K562 (cell line): ENCODE results near the gene RAB3D. TPM values are rescaled to one million over a fixed set of nuclear protein-coding genes. Genes with fewer than 3 reads are reported as not detected.

Experiments used
- ATF1 ChIP-seq, 2 experiments: fragments of 450-650 bp in 1 of 2; IDR thresholded peaks; 2 replicates each; pipeline ENCODE4 v1.6.1; 2016; ENCODE audit warnings: missing compliant biosample characterization in 1 of 2, missing genetic modification characterization in 1 of 2
- ATF7 ChIP-seq: fragments of 450-650 bp; IDR thresholded peaks from 2 replicates; pipeline ENCODE4 v1.7.1; 2014; ENCODE audit warnings: mild to moderate bottlenecking, moderate library complexity
- BCOR ChIP-seq: fragments of 450-650 bp; IDR thresholded peaks from 2 replicates; pipeline ENCODE4 v1.6.1; 2016
- CEBPB ChIP-seq: fragments of 450-650 bp; IDR thresholded peaks from 2 replicates; pipeline ENCODE4 v1.6.1; 2016; ENCODE audit warnings: missing genetic modification characterization, missing compliant biosample characterization
- CHCHD3 ChIP-seq: fragments of 250-450 bp; sonication (Bioruptor Pico); IDR thresholded peaks from 2 replicates; pipeline ENCODE4 v2.1.2; 2022; ENCODE audit warnings: mild to moderate bottlenecking
- CREM ChIP-seq: IDR thresholded peaks from 2 replicates; pipeline ENCODE4 v1.6.1; 2014; ENCODE audit warnings: antibody characterized with exemption, low read depth
- ELF1 ChIP-seq: fragments of 200-800 bp; sonication (Bioruptor generic); IDR thresholded peaks from 2 replicates; pipeline ENCODE4 v1.6.1; 2016; ENCODE audit warnings: missing genetic modification characterization, missing compliant biosample characterization
- HDAC8 ChIP-seq: fragments of 450-650 bp; IDR thresholded peaks from 2 replicates; pipeline ENCODE4 v1.6.1; 2016; ENCODE audit warnings: mild to moderate bottlenecking, missing genetic modification characterization, moderate library complexity, missing compliant biosample characterization
- JUND ChIP-seq, 2 experiments: IDR thresholded peaks; 2 replicates in 1 of 2; 3 replicates in 1 of 2; pipeline ENCODE4 v1.6.1; 2011; ENCODE audit warnings: borderline replicate concordance in 2 of 2, low read depth in 2 of 2, low read length in 2 of 2, improper control_type of control experiment in 1 of 2, missing biosample characterization in 1 of 2, missing genetic modification characterization in 1 of 2, missing genetic modification reagents in 1 of 2
- MAFG ChIP-seq: fragments of 450-650 bp; conservative IDR thresholded peaks from 2 replicates; pipeline ENCODE4 v1.6.1; 2016; ENCODE audit warnings: missing genetic modification characterization, missing compliant biosample characterization
- MCM3 ChIP-seq: fragments of 450-650 bp; IDR thresholded peaks from 2 replicates; pipeline ENCODE4 v1.6.1; 2016
- MIER1 ChIP-seq: fragments of 450-650 bp; IDR thresholded peaks from 2 replicates; pipeline ENCODE4 v1.6.1; 2016; ENCODE audit warnings: antibody characterized with exemption, mild to moderate bottlenecking, low read depth
- MLLT1 ChIP-seq, 2 experiments: fragments of 450-650 bp; IDR thresholded peaks; 2 replicates each; pipeline ENCODE4 v1.6.1; 2016
- NCOA6 ChIP-seq: fragments of 450-650 bp; IDR thresholded peaks from 2 replicates; pipeline ENCODE4 v1.6.1; 2017; ENCODE audit warnings: mild to moderate bottlenecking
- NR2C2 ChIP-seq, 2 experiments: fragments of 200-800 bp in 1 of 2; sonication (Bioruptor generic) in 1 of 2; sonication (generic) in 1 of 2; formaldehyde crosslinking in 1 of 2; IDR thresholded peaks; 2 replicates each; pipeline versions ENCODE4 v1.6.1 to v1.8.0; 2016 to 2022; ENCODE audit warnings: mild to moderate bottlenecking in 1 of 2, missing compliant biosample characterization in 1 of 2, missing genetic modification characterization in 1 of 2, missing genetic modification reagents in 1 of 2
- PKNOX1 ChIP-seq: fragments of 450-650 bp; IDR thresholded peaks from 2 replicates; pipeline ENCODE4 v1.6.1; 2016
- POLR2B ChIP-seq: fragments of 450-650 bp; IDR thresholded peaks from 2 replicates; pipeline ENCODE4 v1.6.1; 2018; ENCODE audit warnings: low read depth; ENCODE audit not compliant: partially characterized antibody
- RBM34 ChIP-seq: fragments of 200-400 bp; formaldehyde crosslinking; IDR thresholded peaks from 2 replicates; pipeline ENCODE4 v1.6.1; 2018; ENCODE audit warnings: low read length, borderline replicate concordance; ENCODE audit not compliant: insufficient read depth
- SMAD2 ChIP-seq: fragments of 150-350 bp; IDR thresholded peaks from 2 replicates; pipeline ENCODE4 v1.6.1; 2014; ENCODE audit warnings: low read depth, mild to moderate bottlenecking, low read length
- STAT5A ChIP-seq: IDR thresholded peaks from 2 replicates; pipeline ENCODE4 v1.6.1; 2012; ENCODE audit warnings: low read length, inconsistent platforms, borderline replicate concordance
- ZBTB26 ChIP-seq: fragments of 450-650 bp; formaldehyde crosslinking; IDR thresholded peaks from 2 replicates; pipeline ENCODE4 v1.4.0; 2022; ENCODE audit warnings: missing genetic modification characterization
- ZNF57 ChIP-seq: fragments of 450-650 bp; formaldehyde crosslinking; IDR thresholded peaks from 2 replicates; pipeline ENCODE4 v1.4.0; 2020; ENCODE audit warnings: mild to moderate bottlenecking, moderate library complexity
- ZNF589 ChIP-seq: fragments of 200-800 bp; sonication (Bioruptor generic); IDR thresholded peaks from 2 replicates; pipeline ENCODE4 v1.6.1; 2016; ENCODE audit warnings: low read depth, missing genetic modification characterization, missing compliant biosample characterization
- ZNF639 ChIP-seq, 2 experiments: fragments of 200-800 bp in 1 of 2; sonication (Bioruptor generic) in 1 of 2; sonication (generic) in 1 of 2; formaldehyde crosslinking in 1 of 2; IDR thresholded peaks in 1 of 2; conservative IDR thresholded peaks in 1 of 2; 2 replicates each; pipeline versions ENCODE4 v1.5.0 to v1.6.1; 2016 to 2020; ENCODE audit warnings: missing compliant biosample characterization in 1 of 2, missing genetic modification characterization in 1 of 2, missing genetic modification reagents in 1 of 2
- ZNF77 ChIP-seq: fragments of 250-450 bp; sonication (Bioruptor Pico); IDR thresholded peaks from 2 replicates; pipeline ENCODE4 v1.5.0; 2020
- polyA plus RNA-seq, 8 experiments: library from polyadenylated mRNA; depleted of rRNA in 4 of 8; stranded (reverse) in 5 of 8; unstranded in 3 of 8; fragments of >200 nt; fragmentation: Nextera tagmentation in 2 of 8; fragmentation: Illumina TruSeq in 1 of 8; extraction: Ambion mirVana in 2 of 8; extraction: Trizol in 1 of 8; gene quantifications; 2 replicates each; pipeline versions ENCODE4 v1.2.1 to v1.2.3, GENCODE V29; 2011 to 2014; ENCODE audit warnings: inconsistent platforms in 1 of 8, missing spikeins in 1 of 8
- total RNA-seq, 7 experiments: library from RNA; depleted of rRNA in 6 of 7; stranded (reverse); fragments of >200 nt in 6 of 7; fragmentation: Illumina TruSeq in 2 of 7; extraction: Trizol in 2 of 7; gene quantifications; 2 replicates each; pipeline versions ENCODE4 v1.2.1 to v1.2.3, GENCODE V29; 2011 to 2021; ENCODE audit warnings: low replicate concordance in 1 of 7

RAB3D gene
- total and polyA plus RNA-seq, 9 of the 15 experiments (the other 6 are each of a cell fraction or from before 2014, with no cell fraction given): 0.34 to 3.3 (median 1.3) TPM

- no peak for TF ChIP-seq PKNOX1
- TF ChIP-seq ZBTB26 (CRISPR knock-in tag): no peak
- peak; percentile 76 for TF ChIP-seq JUND (IDR thresholded peaks at IDR 0.05; ENCODE audit: borderline replicate concordance, low read depth, low read length)
- TF ChIP-seq JUND (tag; IDR thresholded peaks at IDR 0.05; ENCODE audit: borderline replicate concordance, low read depth, low read length): peak; percentile 76
- no peak for TF ChIP-seq MLLT1 (IDR thresholded peaks at IDR 0.05)
- TF ChIP-seq CREM: peak; percentile 62
- TF ChIP-seq BCOR: peak; percentile 45; the same call in 1 of the 2 replicates
- TF ChIP-seq NR2C2 (CRISPR knock-in tag; IDR thresholded peaks at IDR 0.05): no peak
- TF ChIP-seq NR2C2 (tag; IDR thresholded peaks at IDR 0.05): no peak
- TF ChIP-seq ZNF589 (CRISPR knock-in tag): no peak
- TF ChIP-seq ZNF57 (CRISPR knock-in tag): no peak
- TF ChIP-seq CHCHD3 (CRISPR knock-in tag): no peak
- TF ChIP-seq MAFG (tag): no peak
- TF ChIP-seq ATF7: peak; percentile 95
- TF ChIP-seq ZNF639 (CRISPR knock-in tag; conservative IDR thresholded peaks at IDR 0.05 in 1 of 2, IDR thresholded peaks at IDR 0.05 in 1 of 2): no peak
- no peak for TF ChIP-seq ELF1 (tag)
- no peak for TF ChIP-seq MIER1
- TF ChIP-seq POLR2B: no peak
- TF ChIP-seq HDAC8: no peak
- no peak for TF ChIP-seq ZNF77
- no peak for TF ChIP-seq CEBPB (tag)
- no peak for TF ChIP-seq RBM34
- no peak for TF ChIP-seq ATF1 (CRISPR knock-in tag; IDR thresholded peaks at IDR 0.05)
- TF ChIP-seq ATF1 (tag; IDR thresholded peaks at IDR 0.05): peak; percentile 46; the same call in 1 of the 2 replicates
- TF ChIP-seq NCOA6: no peak
- TF ChIP-seq MCM3: no peak
- no peak for TF ChIP-seq STAT5A
- TF ChIP-seq SMAD2: no peak
Measured at GRCh38 chr19:11291991-11292390, 47.5 kb downstream of the RAB3D start (continued).
